GM23338 (cell line): ENCODE measurements around the gene CASP2. TPM values are rescaled to one million over a fixed set of nuclear protein-coding genes. Genes with fewer than 3 reads are reported as not detected.

Source experiments
- ATAC-seq: fragments of 200-7000 bp; cut with Tn5 transposase; 3 replicates; pipeline ENCODE4 v1.9.1; 2020
- DNase-seq: peaks from one replicate; pipeline ENCODE4 v3.0.0-alpha.2; 2015; ENCODE audit warnings: low spot score
- H2AFZ ChIP-seq: fragments of 200-600 bp; sonication (generic); 2 replicates; pipeline ENCODE4 v1.8.0; 2016; ENCODE audit warnings: antibody characterized with exemption, mild to moderate bottlenecking, moderate library complexity
- H3F3A ChIP-seq: fragments of 200-600 bp; sonication (generic); replicated peaks from 2 replicates; pipeline ENCODE4 v1.8.0; 2017; ENCODE audit warnings: antibody characterized with exemption, mixed run types, low read depth
- H3K27ac ChIP-seq: fragments of 200-600 bp; sonication (generic); 2 replicates; pipeline ENCODE4 v1.6.1; 2016; ENCODE audit warnings: low read depth
- H3K27me3 ChIP-seq: fragments of 200-600 bp; sonication (generic); 2 replicates; pipeline ENCODE4 v1.8.0; 2016; ENCODE audit warnings: mild to moderate bottlenecking, mixed run types, moderate library complexity; ENCODE audit not compliant: insufficient read depth
- H3K36me3 ChIP-seq: fragments of 200-600 bp; sonication (generic); 2 replicates; pipeline ENCODE4 v1.8.0; 2016; ENCODE audit warnings: mild to moderate bottlenecking; ENCODE audit not compliant: insufficient read depth
- H3K4me1 ChIP-seq: fragments of 200-600 bp; sonication (generic); 2 replicates; pipeline ENCODE4 v1.8.0; 2016; ENCODE audit warnings: mild to moderate bottlenecking, moderate library complexity; ENCODE audit not compliant: insufficient read depth
- H3K4me2 ChIP-seq: fragments of 200-600 bp; sonication (generic); 2 replicates; pipeline ENCODE4 v1.7.1; 2017; ENCODE audit warnings: mixed run types
- H3K4me3 ChIP-seq: fragments of 200-600 bp; sonication (generic); 2 replicates; pipeline ENCODE4 v1.6.1; 2016; ENCODE audit warnings: mixed run types
- H3K79me2 ChIP-seq: fragments of 200-600 bp; sonication (generic); replicated peaks from 2 replicates; pipeline ENCODE4 v1.8.0; 2017; ENCODE audit warnings: mild to moderate bottlenecking; ENCODE audit not compliant: insufficient read depth
- H3K9me2 ChIP-seq: fragments of 200-600 bp; sonication (generic); 2 replicates; pipeline ENCODE4 v1.8.0; 2017; ENCODE audit not compliant: insufficient read depth
- H4K20me1 ChIP-seq: fragments of 200-600 bp; sonication (generic); replicated peaks from 2 replicates; pipeline ENCODE4 v1.8.0; 2017; ENCODE audit warnings: mild to moderate bottlenecking; ENCODE audit not compliant: insufficient read depth
- H3K27ac Mint-ChIP-seq: 2 replicates; pipeline ENCODE4 v1.8.0; 2020; ENCODE audit warnings: inconsistent platforms, mild to moderate bottlenecking, moderate library complexity, mixed read lengths
- H3K27me3 Mint-ChIP-seq: 3 replicates; pipeline ENCODE4 v1.8.0; 2022; ENCODE audit warnings: low read depth, mild to moderate bottlenecking, moderate library complexity, mixed read lengths, inconsistent platforms; ENCODE audit not compliant: insufficient read depth, poor library complexity
- H3K36me3 Mint-ChIP-seq: 3 replicates; pipeline ENCODE4 v1.8.0; 2021; ENCODE audit warnings: low read depth, mild to moderate bottlenecking, inconsistent platforms, moderate library complexity, mixed read lengths
- H3K4me1 Mint-ChIP-seq: 3 replicates; pipeline ENCODE4 v1.8.0; 2020; ENCODE audit warnings: mild to moderate bottlenecking, inconsistent platforms, mixed read lengths
- H3K4me3 Mint-ChIP-seq: 3 replicates; pipeline ENCODE4 v1.8.0; 2021; ENCODE audit warnings: moderate library complexity, mild to moderate bottlenecking, inconsistent platforms, mixed read lengths
- H3K9me3 Mint-ChIP-seq: 3 replicates; pipeline ENCODE4 v1.8.0; 2020; ENCODE audit warnings: moderate library complexity, mild to moderate bottlenecking, inconsistent platforms, mixed read lengths
- EZH2 ChIP-seq: fragments of 200-600 bp; sonication (generic); IDR thresholded peaks from one replicate; pipeline ENCODE4 v1.8.0; 2017; ENCODE audit warnings: antibody characterized with exemption, mild to moderate bottlenecking, low read depth; ENCODE audit not compliant: unreplicated experiment
- NANOG ChIP-seq: IDR thresholded peaks from 2 replicates; pipeline ENCODE4 v1.6.1; 2016; ENCODE audit warnings: antibody characterized with exemption, borderline replicate concordance
- POLR2AphosphoS5 ChIP-seq: IDR thresholded peaks from 2 replicates; pipeline ENCODE4 v1.6.1; 2016; ENCODE audit warnings: antibody characterized with exemption, low read depth
- polyA plus RNA-seq: library from polyadenylated mRNA; unstranded; fragments of >200 nt; fragmentation: Nextera tagmentation; extraction: Ambion mirVana; gene quantifications from 2 replicates; pipeline ENCODE4 v1.2.1, GENCODE V29; 2016
- total RNA-seq: library from RNA; depleted of rRNA; stranded (reverse); fragments of >200 nt; shearing (Covaris generic); gene quantifications from 2 replicates; pipeline ENCODE4 v1.2.3, GENCODE V29; 2014
- TF ChIP-seq, protein P1 (sequence below): fragments of 250-450 bp; sonication (Bioruptor Pico); IDR thresholded peaks from 2 replicates; pipeline ENCODE4 v1.5.0; 2020; ENCODE audit warnings: mild to moderate bottlenecking, moderate library complexity
- TF ChIP-seq, protein P2 (sequence below): IDR thresholded peaks from one replicate; pipeline ENCODE4 v1.6.1; 2018; ENCODE audit warnings: antibody characterized with exemption; ENCODE audit not compliant: unreplicated experiment

CASP2 gene
- total and polyA plus RNA-seq, 2 experiments from 2014 or later = 17.7 to 21.8 TPM

DNA sequence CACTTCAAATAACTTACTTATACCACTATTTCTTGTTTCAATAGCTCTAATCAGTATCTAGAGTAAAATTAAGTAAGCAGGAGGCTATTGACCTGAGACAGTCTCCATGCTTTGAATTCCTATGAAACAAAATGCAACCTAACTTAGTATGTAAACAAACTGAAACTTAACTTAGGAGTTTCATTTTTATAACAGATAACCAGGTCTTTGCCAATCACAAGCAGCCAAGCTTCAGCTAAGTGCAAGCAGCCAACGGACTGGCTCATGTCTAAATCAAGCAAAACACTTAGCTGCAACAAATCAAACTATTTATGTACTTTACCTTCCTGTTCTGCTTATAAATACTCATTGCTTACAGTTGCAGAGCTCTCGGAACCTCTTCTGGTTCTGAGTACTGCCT, 29.3 kb upstream of the CASP2 start (continued):
- TF ChIP-seq, protein P1, sequence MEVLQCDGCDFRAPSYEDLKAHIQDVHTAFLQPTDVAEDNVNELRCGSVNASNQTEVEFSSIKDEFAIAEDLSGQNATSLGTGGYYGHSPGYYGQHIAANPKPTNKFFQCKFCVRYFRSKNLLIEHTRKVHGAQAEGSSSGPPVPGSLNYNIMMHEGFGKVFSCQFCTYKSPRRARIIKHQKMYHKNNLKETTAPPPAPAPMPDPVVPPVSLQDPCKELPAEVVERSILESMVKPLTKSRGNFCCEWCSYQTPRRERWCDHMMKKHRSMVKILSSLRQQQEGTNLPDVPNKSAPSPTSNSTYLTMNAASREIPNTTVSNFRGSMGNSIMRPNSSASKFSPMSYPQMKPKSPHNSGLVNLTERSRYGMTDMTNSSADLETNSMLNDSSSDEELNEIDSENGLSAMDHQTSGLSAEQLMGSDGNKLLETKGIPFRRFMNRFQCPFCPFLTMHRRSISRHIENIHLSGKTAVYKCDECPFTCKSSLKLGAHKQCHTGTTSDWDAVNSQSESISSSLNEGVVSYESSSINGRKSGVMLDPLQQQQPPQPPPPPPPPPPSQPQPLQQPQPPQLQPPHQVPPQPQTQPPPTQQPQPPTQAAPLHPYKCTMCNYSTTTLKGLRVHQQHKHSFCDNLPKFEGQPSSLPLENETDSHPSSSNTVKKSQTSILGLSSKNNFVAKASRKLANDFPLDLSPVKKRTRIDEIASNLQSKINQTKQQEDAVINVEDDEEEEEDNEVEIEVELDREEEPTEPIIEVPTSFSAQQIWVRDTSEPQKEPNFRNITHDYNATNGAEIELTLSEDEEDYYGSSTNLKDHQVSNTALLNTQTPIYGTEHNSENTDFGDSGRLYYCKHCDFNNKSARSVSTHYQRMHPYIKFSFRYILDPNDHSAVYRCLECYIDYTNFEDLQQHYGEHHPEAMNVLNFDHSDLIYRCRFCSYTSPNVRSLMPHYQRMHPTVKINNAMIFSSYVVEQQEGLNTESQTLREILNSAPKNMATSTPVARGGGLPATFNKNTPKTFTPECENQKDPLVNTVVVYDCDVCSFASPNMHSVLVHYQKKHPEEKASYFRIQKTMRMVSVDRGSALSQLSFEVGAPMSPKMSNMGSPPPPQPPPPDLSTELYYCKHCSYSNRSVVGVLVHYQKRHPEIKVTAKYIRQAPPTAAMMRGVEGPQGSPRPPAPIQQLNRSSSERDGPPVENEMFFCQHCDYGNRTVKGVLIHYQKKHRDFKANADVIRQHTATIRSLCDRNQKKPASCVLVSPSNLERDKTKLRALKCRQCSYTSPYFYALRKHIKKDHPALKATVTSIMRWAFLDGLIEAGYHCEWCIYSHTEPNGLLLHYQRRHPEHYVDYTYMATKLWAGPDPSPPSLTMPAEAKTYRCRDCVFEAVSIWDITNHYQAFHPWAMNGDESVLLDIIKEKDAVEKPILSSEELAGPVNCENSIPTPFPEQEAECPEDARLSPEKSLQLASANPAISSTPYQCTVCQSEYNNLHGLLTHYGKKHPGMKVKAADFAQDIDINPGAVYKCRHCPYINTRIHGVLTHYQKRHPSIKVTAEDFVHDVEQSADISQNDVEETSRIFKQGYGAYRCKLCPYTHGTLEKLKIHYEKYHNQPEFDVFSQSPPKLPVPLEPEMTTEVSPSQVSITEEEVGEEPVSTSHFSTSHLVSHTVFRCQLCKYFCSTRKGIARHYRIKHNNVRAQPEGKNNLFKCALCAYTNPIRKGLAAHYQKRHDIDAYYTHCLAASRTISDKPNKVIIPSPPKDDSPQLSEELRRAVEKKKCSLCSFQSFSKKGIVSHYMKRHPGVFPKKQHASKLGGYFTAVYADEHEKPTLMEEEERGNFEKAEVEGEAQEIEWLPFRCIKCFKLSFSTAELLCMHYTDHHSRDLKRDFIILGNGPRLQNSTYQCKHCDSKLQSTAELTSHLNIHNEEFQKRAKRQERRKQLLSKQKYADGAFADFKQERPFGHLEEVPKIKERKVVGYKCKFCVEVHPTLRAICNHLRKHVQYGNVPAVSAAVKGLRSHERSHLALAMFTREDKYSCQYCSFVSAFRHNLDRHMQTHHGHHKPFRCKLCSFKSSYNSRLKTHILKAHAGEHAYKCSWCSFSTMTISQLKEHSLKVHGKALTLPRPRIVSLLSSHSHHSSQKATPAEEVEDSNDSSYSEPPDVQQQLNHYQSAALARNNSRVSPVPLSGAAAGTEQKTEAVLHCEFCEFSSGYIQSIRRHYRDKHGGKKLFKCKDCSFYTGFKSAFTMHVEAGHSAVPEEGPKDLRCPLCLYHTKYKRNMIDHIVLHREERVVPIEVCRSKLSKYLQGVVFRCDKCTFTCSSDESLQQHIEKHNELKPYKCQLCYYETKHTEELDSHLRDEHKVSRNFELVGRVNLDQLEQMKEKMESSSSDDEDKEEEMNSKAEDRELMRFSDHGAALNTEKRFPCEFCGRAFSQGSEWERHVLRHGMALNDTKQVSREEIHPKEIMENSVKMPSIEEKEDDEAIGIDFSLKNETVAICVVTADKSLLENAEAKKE = no peak
- TF ChIP-seq, protein P2, sequence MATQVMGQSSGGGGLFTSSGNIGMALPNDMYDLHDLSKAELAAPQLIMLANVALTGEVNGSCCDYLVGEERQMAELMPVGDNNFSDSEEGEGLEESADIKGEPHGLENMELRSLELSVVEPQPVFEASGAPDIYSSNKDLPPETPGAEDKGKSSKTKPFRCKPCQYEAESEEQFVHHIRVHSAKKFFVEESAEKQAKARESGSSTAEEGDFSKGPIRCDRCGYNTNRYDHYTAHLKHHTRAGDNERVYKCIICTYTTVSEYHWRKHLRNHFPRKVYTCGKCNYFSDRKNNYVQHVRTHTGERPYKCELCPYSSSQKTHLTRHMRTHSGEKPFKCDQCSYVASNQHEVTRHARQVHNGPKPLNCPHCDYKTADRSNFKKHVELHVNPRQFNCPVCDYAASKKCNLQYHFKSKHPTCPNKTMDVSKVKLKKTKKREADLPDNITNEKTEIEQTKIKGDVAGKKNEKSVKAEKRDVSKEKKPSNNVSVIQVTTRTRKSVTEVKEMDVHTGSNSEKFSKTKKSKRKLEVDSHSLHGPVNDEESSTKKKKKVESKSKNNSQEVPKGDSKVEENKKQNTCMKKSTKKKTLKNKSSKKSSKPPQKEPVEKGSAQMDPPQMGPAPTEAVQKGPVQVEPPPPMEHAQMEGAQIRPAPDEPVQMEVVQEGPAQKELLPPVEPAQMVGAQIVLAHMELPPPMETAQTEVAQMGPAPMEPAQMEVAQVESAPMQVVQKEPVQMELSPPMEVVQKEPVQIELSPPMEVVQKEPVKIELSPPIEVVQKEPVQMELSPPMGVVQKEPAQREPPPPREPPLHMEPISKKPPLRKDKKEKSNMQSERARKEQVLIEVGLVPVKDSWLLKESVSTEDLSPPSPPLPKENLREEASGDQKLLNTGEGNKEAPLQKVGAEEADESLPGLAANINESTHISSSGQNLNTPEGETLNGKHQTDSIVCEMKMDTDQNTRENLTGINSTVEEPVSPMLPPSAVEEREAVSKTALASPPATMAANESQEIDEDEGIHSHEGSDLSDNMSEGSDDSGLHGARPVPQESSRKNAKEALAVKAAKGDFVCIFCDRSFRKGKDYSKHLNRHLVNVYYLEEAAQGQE = no peak

DNA sequence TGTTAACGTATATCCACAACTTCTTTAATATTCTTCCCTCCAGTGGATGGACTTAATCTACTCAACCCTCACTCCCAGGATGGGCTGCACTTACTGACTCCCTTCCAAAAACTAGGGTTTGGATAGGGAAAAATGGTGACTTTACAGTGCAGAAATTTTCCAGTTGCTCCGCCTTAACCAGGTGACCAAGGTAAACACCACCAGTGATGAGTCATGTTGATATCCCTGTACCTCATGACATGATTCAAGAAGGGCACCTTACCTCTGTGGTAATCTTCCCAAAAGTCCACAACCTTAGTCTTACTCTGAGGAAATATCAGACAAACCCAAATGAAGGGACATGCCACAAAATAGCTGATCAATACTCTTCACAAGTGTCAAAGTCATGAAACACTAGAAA, 28.4 kb upstream of the CASP2 start:
- TF ChIP-seq, protein P1 = no peak
- TF ChIP-seq NANOG (no peak), EZH2 (no peak), POLR2AphosphoS5 (no peak)
- H2AFZ ChIP-seq = no peak overlapping the region
- H3K36me3 ChIP-seq = no peaks in the 10 kb centered on the region
- H3K27me3 Mint-ChIP-seq = peaks cover 9% of the 10 kb centered on the region
- no peak overlapping the region for H3K27ac ChIP-seq
- no peak for ATAC-seq
- H3K4me2 ChIP-seq = no peak overlapping the region
- H3K9me2 ChIP-seq = 0 out of 2 replicates have a peak, but pooled peaks cover 4% of the 10 kb centered on the region
- H3K27me3 ChIP-seq = 0 out of 2 replicates have a peak, but pooled peaks cover 7% of the 10 kb centered on the region
- no peaks in the 10 kb centered on the region; the same call in 2 of the 3 replicates for H3K36me3 Mint-ChIP-seq
- no peaks in the 10 kb centered on the region for H3K79me2 ChIP-seq
- H3K27ac Mint-ChIP-seq = no peak overlapping the region
- no peak for DNase-seq
- H3K4me1 ChIP-seq = peaks cover 4% of the 10 kb centered on the region; the same call in 1 of the 2 replicates
- no peaks in the 10 kb centered on the region for H3K9me3 Mint-ChIP-seq
- H4K20me1 ChIP-seq = no peaks in the 10 kb centered on the region
- no peak overlapping the region for H3K4me3 Mint-ChIP-seq
- H3K4me3 ChIP-seq = no peak overlapping the region
- peaks cover 4% of the 10 kb centered on the region for H3K4me1 Mint-ChIP-seq
- H3F3A ChIP-seq = peaks cover 3% of the 10 kb centered on the region; the same call in 1 of the 2 replicates
